GM13977 (cell line): Measurements from ENCODE around the gene ZNF679.
"Not testable (repeated sequence)": the region's sequence is repeated elsewhere in the genome, so short reads cannot be mapped to it uniquely, and the experiment has no call there.

Experiments
- DNase-seq: peaks from one replicate; pipeline ENCODE4 v3.0.0; 2012; ENCODE audit warnings: low spot score
- in situ Hi-C: fragments of 300-500 bp; cut with MboI; formaldehyde crosslinking; loops from one replicate; pipeline ENCODE4 v1.12.0; 2022; ENCODE audit warnings: low sequenced_read_pairs, low pct_unique_long_range_greater_than_20kb, mixed read lengths, inconsistent platforms; ENCODE audit not compliant: unreplicated experiment
- TF ChIP-seq, protein P1 (sequence below): IDR thresholded peaks from 2 replicates; pipeline ENCODE4 v1.5.1; 2012; ENCODE audit warnings: mild to moderate bottlenecking, control low read depth; ENCODE audit not compliant: insufficient read depth; ENCODE audit errors: extremely low read depth, missing control alignments

Gene ZNF679

DNA sequence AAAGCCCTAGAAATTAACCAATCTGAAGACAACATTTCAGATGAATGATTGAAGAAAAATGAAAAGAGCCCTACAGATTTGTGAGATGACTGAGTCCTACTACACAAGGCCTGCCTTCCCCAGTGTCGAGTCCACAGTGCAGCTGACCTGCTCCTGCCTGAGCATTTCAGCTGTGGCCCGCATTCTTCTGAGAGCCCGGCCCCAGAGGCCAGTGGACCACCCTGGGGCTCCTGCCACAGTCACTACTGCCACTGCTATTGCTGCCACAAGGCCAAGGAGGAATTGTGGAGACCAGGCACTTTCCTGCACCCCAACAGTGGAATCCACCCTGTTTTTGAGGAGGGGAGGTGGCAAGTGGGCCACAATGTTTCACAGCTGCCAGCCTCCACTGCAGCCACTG, 40.9 kb upstream of the ZNF679 start:
- in situ Hi-C loops: no loop called here
- TF ChIP-seq, protein P1, sequence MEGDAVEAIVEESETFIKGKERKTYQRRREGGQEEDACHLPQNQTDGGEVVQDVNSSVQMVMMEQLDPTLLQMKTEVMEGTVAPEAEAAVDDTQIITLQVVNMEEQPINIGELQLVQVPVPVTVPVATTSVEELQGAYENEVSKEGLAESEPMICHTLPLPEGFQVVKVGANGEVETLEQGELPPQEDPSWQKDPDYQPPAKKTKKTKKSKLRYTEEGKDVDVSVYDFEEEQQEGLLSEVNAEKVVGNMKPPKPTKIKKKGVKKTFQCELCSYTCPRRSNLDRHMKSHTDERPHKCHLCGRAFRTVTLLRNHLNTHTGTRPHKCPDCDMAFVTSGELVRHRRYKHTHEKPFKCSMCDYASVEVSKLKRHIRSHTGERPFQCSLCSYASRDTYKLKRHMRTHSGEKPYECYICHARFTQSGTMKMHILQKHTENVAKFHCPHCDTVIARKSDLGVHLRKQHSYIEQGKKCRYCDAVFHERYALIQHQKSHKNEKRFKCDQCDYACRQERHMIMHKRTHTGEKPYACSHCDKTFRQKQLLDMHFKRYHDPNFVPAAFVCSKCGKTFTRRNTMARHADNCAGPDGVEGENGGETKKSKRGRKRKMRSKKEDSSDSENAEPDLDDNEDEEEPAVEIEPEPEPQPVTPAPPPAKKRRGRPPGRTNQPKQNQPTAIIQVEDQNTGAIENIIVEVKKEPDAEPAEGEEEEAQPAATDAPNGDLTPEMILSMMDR: no peak
- no peak for DNase-seq

DNA sequence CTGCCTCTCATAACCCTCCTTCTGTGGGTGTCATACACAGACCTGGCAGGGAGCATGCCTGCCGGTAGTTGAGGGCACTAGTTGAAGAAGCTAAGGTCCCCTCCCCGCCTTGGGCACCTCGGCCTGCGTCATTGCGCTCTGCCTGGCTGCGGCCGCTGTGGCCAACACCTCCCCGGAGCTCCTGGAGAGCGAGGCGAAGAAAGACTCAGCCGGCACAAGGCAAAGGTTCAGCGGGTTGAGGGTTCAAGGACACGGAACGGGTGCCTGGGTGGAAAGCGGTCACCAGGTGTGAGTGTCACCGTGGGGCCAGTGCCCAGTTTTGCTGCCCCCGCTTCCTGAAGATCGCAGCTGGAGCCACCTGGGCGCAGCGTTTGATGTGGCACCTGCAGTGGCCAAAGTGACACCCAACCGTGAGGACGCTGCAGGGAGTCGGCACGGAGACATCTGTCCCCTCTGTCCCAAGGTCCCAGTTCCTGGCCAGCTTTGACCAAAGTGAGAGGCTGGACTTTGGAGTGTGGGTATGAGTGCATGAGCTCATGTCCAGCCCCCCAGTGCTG, 36.0 kb upstream of the ZNF679 start:
- TF ChIP-seq, protein P1: no peak
- in situ Hi-C loops: no loop called here
- DNase-seq: no peak

DNA sequence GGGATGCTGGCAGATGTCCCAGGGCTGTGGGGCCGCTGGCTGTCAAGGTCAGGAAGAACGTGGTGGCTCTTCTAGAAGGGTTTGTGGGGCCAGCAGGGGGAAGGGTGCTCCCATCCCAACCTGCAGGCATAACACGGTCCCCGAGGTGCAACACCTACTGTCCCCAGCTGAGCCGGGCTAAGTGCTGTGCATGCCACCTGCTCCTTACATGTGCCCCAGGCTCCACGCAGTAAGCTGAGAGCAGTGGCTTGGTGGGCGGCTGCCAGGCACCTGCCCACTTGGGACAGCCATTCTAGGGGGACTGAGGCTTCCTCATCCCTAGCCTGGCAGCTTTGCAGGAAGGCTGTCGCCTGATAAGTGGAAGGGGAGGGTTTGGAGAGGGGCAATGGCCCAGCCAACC, 35.5 kb upstream of the ZNF679 start:
- no peak for DNase-seq
- TF ChIP-seq, protein P1: no peak
- in situ Hi-C loops: no loop called here

DNA sequence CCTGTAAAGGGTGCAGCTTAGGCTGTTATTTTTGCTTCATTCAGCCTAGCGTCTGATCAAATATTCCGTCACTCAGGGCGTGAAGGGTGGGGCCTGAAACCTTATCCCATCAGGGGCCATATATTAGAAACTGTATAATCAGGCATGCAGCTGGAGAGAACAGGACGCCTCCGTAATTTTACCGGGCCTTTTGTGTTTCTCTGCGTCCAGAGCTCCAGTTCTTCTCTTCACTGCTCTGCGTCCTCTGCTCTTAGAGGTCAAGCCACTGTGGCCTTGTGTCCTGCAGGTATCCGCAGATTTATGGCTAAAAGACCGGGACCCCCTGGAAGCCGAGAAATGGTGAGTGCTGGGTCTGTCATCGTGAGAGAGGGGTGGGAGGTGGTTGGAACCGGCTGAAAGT, 21.4 kb upstream of the ZNF679 start, which contains the start of gene ZNF735:
Gene ZNF735, plus strand, starts transcription at position 301 of the 400 bp plus-strand sequence. Its CDS starts 0 bp downstream, at position 301.
- TF ChIP-seq, protein P1: no peak
- in situ Hi-C loops: no loop called here
- DNase-seq: no peak

DNA sequence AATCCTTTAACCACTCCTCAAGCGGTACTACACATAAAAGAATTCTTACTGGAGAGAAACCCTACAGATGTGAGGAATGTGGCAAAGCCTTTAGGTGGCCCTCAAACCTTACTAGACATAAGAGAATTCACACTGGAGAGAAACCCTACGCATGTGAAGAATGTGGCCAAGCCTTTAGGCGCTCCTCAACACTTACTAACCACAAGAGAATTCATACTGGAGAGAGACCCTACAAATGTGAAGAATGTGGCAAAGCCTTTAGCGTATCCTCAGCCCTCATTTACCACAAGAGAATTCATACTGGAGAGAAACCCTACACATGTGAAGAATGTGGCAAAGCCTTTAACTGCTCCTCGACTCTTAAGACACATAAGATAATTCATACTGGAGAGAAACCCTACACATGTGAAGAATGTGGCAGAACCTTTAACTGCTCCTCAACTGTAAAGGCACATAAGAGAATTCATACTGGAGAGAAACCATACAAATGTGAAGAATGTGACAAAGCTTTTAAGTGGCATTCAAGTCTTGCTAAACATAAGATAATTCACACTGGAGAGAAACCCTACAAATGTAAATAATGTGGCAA, 8.5 kb upstream of the ZNF679 start:
- DNase-seq, in situ Hi-C loops: not testable (repeated sequence)

DNA sequence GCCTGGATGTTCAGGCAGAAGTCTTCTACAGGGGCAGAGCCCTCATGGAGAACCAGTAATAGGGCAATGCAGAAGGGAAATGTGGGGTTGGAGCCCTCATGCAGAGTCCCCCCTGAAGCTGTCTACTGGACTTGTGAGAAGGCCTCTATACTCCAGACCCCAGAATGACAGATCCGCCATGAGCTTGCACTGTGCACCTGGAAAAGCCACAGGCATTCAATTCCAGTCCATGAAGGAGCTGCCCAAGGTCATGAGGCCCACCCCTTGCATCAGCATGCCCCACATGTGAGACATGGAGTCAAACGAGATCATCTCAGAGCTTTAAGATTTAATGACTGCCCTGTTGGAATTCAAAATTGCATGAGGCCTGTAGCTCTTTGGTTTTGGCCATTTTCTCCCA, 4.9 kb upstream of the ZNF679 start:
- in situ Hi-C loops: no loop called here
- TF ChIP-seq, protein P1: no peak
- DNase-seq: no peak

DNA sequence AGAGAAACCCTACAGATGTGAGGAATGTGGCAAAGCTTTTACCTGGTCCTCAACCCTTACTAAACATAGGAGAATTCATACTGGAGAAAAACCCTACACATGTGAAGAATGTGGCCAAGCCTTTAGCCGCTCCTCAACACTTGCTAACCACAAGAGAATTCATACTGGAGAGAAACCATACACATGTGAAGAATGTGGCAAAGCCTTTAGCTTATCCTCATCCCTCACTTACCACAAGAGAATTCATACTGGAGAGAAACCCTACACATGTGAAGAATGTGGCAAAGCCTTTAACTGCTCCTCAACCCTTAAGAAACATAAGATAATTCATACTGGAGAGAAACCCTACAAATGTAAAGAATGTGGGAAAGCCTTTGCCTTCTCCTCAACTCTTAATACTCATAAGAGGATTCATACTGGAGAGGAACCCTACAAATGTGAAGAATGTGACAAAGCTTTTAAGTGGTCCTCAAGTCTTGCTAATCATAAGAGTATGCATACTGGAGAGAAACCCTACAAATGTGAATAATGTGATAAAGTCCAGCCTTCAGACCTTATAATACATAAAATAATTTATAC, 38.2 kb downstream of the ZNF679 start:
- DNase-seq: no peak
- TF ChIP-seq, protein P1: no peak
- in situ Hi-C loops: no loop called here
